Measurements from ENCODE around the gene FAM3B. TPM values are rescaled to one million over a fixed set of nuclear protein-coding genes. Genes with fewer than 3 reads are reported as not detected.

Gene FAM3B
- total and polyA plus RNA-seq, 2 experiments from 2014 or later = 2.5 to 3.6 TPM

- H3K4me2 ChIP-seq = no peak overlapping the region
- DNase-seq (ENCODE audit: low spot score) (no peak), ATAC-seq (no peak)
- H3K36me3 ChIP-seq (ENCODE audit: insufficient read depth) = no peaks in the 10 kb centered on the region
- H3K79me2 ChIP-seq (replicated peaks; ENCODE audit: insufficient read depth) = no peaks in the 10 kb centered on the region
- no peak for TF ChIP-seq NANOG (IDR thresholded peaks at IDR 0.05; ENCODE audit: borderline replicate concordance)
- TF ChIP-seq REST (IDR thresholded peaks at IDR 0.05; ENCODE audit: unreplicated experiment) = no peak
- TF ChIP-seq EZH2phosphoT487 (IDR thresholded peaks at IDR 0.05; ENCODE audit: unreplicated experiment) = no peak
- no peak for TF ChIP-seq ZNF462 (CRISPR knock-in tag; IDR thresholded peaks at IDR 0.05)
- no peak for TF ChIP-seq JUNB (IDR thresholded peaks at IDR 0.05; ENCODE audit: unreplicated experiment)
- no peak for TF ChIP-seq CTCF (conservative IDR thresholded peaks at IDR 0.05; ENCODE audit: low read depth in 2 of 2)
- TF ChIP-seq ETS1 (IDR thresholded peaks at IDR 0.05) = no peak
- TF ChIP-seq ZNF331 (CRISPR knock-in tag; IDR thresholded peaks at IDR 0.05; ENCODE audit: low read depth) = no peak
- TF ChIP-seq EZH2 (IDR thresholded peaks at IDR 0.05; ENCODE audit: low read depth, unreplicated experiment) = no peak
- H3K9me2 ChIP-seq (ENCODE audit: insufficient read depth) = peaks cover 4% of the 10 kb centered on the region; the same call in 1 of the 2 replicates
- Mint-ChIP-seq H3K27ac (no peak overlapping the region), H3K27me3 (ENCODE audit: insufficient read depth, low read depth, poor library complexity) (no peaks in the 10 kb centered on the region), H3K36me3 (ENCODE audit: low read depth) (peaks cover 18% of the 10 kb centered on the region; the same call in 2 of the 3 replicates), H3K4me3 (no peak overlapping the region), H3K9me3 (peaks cover 31% of the 10 kb centered on the region), H3K4me1 (peaks cover 8% of the 10 kb centered on the region; the same call in 1 of the 3 replicates)
- H4K20me1 ChIP-seq (replicated peaks; ENCODE audit: insufficient read depth) = no peaks in the 10 kb centered on the region
- H3K27ac ChIP-seq (ENCODE audit: low read depth) = no peak overlapping the region
- H3K4me3 ChIP-seq = no peak overlapping the region
- no peaks in the 10 kb centered on the region for H3K4me1 ChIP-seq (ENCODE audit: insufficient read depth)
- H2AFZ ChIP-seq = no peak overlapping the region
- H3F3A ChIP-seq (replicated peaks; ENCODE audit: low read depth) = no peaks in the 10 kb centered on the region
- H3K27me3 ChIP-seq (ENCODE audit: insufficient read depth) = no peaks in the 10 kb centered on the region
These were observed 17.2 kb downstream of the FAM3B start for GRCh38 chr21:41333752-41334151.

Data from GM23338 (cell line).